ENCODE data around the gene VPS9D1.

The VPS9D1 gene

GRCh38 chr16:89738538-89739317 lies 18.0 kb upstream of the VPS9D1 start:
- Histone ChIP-seq H3K4me1 (ENCODE audit: low read length) (no peaks in the 10 kb centered on the region), H3K27ac (ENCODE audit: low read length) (no peak overlapping the region), H3K4me2 (ENCODE audit: low read length) (no peak overlapping the region), H3K4me3 (ENCODE audit: low read length) (no peak overlapping the region), H4K20me1 (ENCODE audit: insufficient read depth, low read length) (peaks cover 9% of the 10 kb centered on the region; the same call in 1 of the 2 replicates), H3K79me2 (ENCODE audit: low read length) (no peaks in the 10 kb centered on the region), H3K9ac (ENCODE audit: low read length) (no peak overlapping the region), H2AFZ (ENCODE audit: low read depth, low read length) (no peak overlapping the region), H3K9me3 (ENCODE audit: insufficient read depth, low read length) (no peaks in the 10 kb centered on the region), H3K27me3 (ENCODE audit: low read depth, low read length) (no peaks in the 10 kb centered on the region), H3K36me3 (replicated peaks; ENCODE audit: low read depth, low read length) (peaks cover 72% of the 10 kb centered on the region)
- no peak for TF ChIP-seq EZH2phosphoT487 (IDR thresholded peaks at IDR 0.05; ENCODE audit: low read depth)
- TF ChIP-seq CTCF (IDR thresholded peaks at IDR 0.05; ENCODE audit: low read depth, low read length), result no peak

DNA sequence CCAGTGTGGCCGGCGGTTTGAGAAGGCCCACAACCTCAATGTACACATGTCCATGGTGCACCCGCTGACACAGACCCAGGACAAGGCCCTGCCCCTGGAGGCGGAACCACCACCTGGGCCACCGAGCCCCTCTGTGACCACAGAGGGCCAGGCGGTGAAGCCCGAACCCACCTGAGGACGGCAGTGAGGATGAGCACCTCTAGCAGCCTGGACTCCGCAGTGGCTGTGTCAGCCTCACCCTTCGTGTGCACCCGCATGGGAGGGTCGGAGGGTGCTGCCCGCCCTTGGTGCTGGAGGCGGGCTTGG lies 17.3 kb upstream of the VPS9D1 start:
- Histone ChIP-seq H3K79me2 (ENCODE audit: low read length) (no peaks in the 10 kb centered on the region), H3K4me2 (ENCODE audit: low read length) (no peak overlapping the region), H3K9ac (ENCODE audit: low read length) (no peak overlapping the region), H4K20me1 (ENCODE audit: insufficient read depth, low read length) (peaks cover 9% of the 10 kb centered on the region; the same call in 1 of the 2 replicates), H3K27me3 (ENCODE audit: low read depth, low read length) (no peaks in the 10 kb centered on the region), H3K9me3 (ENCODE audit: insufficient read depth, low read length) (no peaks in the 10 kb centered on the region), H3K36me3 (replicated peaks; ENCODE audit: low read depth, low read length) (peaks cover 74% of the 10 kb centered on the region), H3K4me1 (ENCODE audit: low read length) (no peaks in the 10 kb centered on the region), H3K27ac (ENCODE audit: low read length) (no peak overlapping the region), H2AFZ (ENCODE audit: low read depth, low read length) (no peak overlapping the region), H3K4me3 (ENCODE audit: low read length) (no peak overlapping the region)
- TF ChIP-seq EZH2phosphoT487 (IDR thresholded peaks at IDR 0.05; ENCODE audit: low read depth) (no peak), CTCF (IDR thresholded peaks at IDR 0.05; ENCODE audit: low read depth, low read length) (no peak)

GRCh38 chr16:89737341-89738071 lies 16.8 kb upstream of the VPS9D1 start:
- Histone ChIP-seq H3K9ac (ENCODE audit: low read length) (no peak overlapping the region), H2AFZ (ENCODE audit: low read depth, low read length) (no peak overlapping the region), H4K20me1 (ENCODE audit: insufficient read depth, low read length) (peaks cover 9% of the 10 kb centered on the region; the same call in 1 of the 2 replicates), H3K4me3 (ENCODE audit: low read length) (no peak overlapping the region), H3K9me3 (ENCODE audit: insufficient read depth, low read length) (no peaks in the 10 kb centered on the region), H3K4me2 (ENCODE audit: low read length) (no peak overlapping the region), H3K36me3 (replicated peaks; ENCODE audit: low read depth, low read length) (peaks cover 70% of the 10 kb centered on the region), H3K79me2 (ENCODE audit: low read length) (no peaks in the 10 kb centered on the region), H3K27me3 (ENCODE audit: low read depth, low read length) (no peaks in the 10 kb centered on the region), H3K27ac (ENCODE audit: low read length) (no peak overlapping the region), H3K4me1 (ENCODE audit: low read length) (no peaks in the 10 kb centered on the region)
- TF ChIP-seq CTCF (IDR thresholded peaks at IDR 0.05; ENCODE audit: low read depth, low read length) (no peak), EZH2phosphoT487 (IDR thresholded peaks at IDR 0.05; ENCODE audit: low read depth) (no peak)

DNA sequence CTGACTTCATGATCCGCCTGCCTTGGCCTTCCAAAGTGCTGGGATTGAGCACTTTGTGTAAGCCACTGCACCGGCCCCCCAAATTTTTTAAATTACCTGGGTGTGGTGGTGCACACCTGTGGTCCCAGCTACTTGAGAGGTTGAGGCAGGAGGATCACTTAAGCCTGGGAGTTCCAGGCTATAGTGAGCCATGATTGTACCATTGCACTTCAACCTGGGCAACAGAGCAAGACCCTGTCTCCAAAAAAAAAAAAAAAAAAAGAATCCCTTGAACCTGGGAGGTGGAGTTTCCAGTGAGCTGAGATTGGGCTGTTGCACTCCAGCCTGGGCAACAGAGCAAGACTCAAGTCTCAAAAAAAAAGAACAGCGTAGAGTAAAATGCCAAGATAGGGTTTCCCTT lies 15.9 kb upstream of the VPS9D1 start:
- Histone ChIP-seq H3K4me1 (ENCODE audit: low read length) (no peaks in the 10 kb centered on the region), H3K27me3 (ENCODE audit: low read depth, low read length) (no peaks in the 10 kb centered on the region), H3K4me2 (ENCODE audit: low read length) (no peak overlapping the region), H3K27ac (ENCODE audit: low read length) (no peak overlapping the region), H3K36me3 (replicated peaks; ENCODE audit: low read depth, low read length) (peaks cover 70% of the 10 kb centered on the region), H3K9me3 (ENCODE audit: insufficient read depth, low read length) (no peaks in the 10 kb centered on the region), H4K20me1 (ENCODE audit: insufficient read depth, low read length) (peaks cover 9% of the 10 kb centered on the region; the same call in 1 of the 2 replicates), H2AFZ (ENCODE audit: low read depth, low read length) (no peak overlapping the region), H3K4me3 (ENCODE audit: low read length) (no peak overlapping the region), H3K79me2 (ENCODE audit: low read length) (no peaks in the 10 kb centered on the region), H3K9ac (ENCODE audit: low read length) (no peak overlapping the region)
- TF ChIP-seq EZH2phosphoT487 (IDR thresholded peaks at IDR 0.05; ENCODE audit: low read depth) (no peak), CTCF (IDR thresholded peaks at IDR 0.05; ENCODE audit: low read depth, low read length) (no peak)
